HG03280 (cell line): ENCODE data around the gene CXCL8.

Source experiments
- ATAC-seq: cut with Tn5 transposase; IDR thresholded peaks from one replicate; pipeline ENCODE4 v1.9.1; 2021; ENCODE audit warnings: mild to moderate bottlenecking, moderate library complexity; ENCODE audit not compliant: unreplicated experiment

CXCL8 gene

GRCh38 chr4:73718375-73719373, 21.7 kb upstream of the CXCL8 start:
- ATAC-seq: peak; percentile 83

DNA sequence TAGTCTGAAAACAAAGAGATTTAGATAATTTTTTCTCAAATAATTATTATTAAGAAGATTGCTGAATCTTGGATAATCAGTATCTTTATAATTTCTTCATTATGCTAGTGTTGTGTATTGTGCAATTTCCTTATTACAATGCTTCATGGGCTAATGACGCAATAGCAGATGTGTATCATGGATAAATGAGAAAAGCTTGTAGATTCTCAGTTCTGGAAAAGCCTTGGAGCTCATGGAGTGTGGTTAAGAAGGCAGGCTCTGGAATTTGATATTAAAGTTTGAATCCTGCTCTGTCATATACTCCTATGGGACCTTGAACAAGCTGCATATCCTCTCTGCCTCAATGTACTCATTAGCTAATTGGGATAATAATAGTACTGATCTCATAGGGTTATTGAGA, 18.9 kb upstream of the CXCL8 start:
- ATAC-seq: no peak

DNA sequence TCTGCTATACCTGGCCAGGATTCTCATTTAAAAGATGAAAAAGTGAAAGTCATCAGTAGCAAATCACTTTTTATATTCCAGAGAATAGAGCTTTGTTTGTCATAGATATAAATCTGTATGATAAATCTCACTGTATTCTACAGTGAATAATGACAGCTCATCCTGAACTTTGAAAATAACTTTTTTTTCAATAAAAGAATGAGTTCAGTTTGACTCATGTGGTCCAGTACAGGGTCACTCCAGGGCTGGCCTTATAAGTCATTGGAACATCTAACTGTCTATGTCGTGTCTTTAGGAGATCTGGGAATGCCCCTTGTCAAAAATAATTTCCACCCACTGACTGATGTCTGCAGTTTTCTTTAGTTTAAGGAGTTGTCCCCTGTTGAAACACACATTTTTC, 18.5 kb upstream of the CXCL8 start:
- no peak for ATAC-seq

DNA sequence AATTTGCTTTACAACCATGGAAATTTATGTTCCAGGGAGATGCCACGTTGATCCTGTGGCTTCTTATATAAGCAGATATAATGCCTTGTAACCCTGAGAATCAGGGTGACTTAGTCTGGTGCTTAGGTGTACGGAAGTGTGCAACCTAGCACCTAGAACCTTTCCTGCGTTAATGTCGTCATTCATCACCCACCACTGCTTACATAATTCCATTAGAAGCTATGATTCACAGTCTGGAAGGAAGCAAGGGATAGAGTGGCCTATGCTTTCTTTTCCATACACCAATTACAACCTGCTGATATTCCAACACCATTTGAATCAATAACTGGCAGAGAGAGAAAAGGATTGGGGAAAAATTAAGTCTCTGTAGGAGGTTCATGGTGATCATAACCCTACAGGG, 17.3 kb upstream of the CXCL8 start:
- no peak for ATAC-seq

- ATAC-seq: no peak
Measured at GRCh38 chr4:73723928-73724327, 16.4 kb upstream of the CXCL8 start.

- no peak for ATAC-seq
Measured at GRCh38 chr4:73725510-73725909, 14.9 kb upstream of the CXCL8 start.

DNA sequence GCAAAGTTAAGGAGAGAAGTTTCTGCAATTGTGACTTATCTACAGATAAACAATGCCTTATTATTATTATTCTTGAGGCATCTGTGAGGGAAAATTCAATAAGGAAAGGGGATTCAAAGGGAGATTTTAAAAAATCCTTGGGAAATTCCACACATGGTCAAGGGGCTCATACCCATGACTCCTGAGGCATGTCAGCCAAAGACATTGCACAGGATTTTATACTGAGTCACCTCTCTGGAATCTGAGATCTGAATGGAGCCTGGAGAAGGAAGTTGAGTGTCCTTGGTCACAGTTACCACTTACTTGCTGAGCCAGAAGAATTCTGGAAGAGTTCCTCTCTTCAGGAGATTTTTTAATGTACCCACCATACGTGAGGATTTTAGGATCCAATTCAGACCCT, 14.4 kb upstream of the CXCL8 start:
- no peak for ATAC-seq

DNA sequence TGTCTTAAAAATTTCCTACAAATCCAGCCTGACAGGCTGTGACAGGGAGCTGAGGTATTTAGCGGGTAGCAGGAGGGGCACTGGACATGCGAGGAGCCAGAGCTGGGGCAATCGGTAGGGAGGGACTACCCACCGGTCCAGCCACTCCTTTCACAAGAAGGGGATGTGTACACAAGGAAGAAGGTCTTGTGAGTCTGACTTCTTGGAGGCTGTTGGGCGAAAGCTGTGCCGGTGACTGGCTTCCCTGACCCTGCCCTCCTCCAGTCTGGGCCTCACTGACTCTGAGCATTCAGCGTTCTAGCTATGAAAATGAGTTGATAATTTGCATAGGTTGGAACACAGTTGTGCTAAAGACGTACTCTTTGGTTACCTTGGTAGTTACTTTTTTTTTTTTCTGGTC, 12.7 kb upstream of the CXCL8 start:
- ATAC-seq: peak; percentile 78

DNA sequence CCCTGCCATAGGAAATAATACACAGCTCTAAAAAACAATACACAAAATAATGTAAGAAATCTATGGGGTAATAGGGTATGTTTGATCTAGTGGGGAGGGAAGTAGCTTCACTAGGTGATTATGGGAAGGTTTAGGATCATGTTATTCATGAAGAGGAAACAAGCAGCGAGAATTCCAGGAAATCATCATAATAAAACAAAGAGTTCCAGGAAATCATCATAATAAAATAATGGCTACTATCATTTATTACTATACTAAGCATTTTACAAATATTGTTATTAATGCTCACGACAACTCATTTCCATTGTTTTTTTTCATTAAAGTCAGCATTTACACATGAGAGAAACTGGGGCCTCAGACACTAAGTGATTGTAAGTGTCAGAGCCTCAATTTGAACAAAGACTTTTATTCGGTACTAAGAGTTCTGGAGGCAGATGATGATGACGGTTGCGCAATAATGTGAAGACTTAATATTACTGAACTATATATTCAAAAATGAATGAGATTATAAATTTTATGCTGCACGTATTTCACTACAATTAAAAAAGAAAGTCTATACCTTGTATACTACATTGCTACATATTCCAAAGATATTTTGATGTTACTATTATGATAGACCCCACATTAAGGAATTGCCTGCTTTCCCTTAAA, 12.2 kb upstream of the CXCL8 start:
- no peak for ATAC-seq

DNA sequence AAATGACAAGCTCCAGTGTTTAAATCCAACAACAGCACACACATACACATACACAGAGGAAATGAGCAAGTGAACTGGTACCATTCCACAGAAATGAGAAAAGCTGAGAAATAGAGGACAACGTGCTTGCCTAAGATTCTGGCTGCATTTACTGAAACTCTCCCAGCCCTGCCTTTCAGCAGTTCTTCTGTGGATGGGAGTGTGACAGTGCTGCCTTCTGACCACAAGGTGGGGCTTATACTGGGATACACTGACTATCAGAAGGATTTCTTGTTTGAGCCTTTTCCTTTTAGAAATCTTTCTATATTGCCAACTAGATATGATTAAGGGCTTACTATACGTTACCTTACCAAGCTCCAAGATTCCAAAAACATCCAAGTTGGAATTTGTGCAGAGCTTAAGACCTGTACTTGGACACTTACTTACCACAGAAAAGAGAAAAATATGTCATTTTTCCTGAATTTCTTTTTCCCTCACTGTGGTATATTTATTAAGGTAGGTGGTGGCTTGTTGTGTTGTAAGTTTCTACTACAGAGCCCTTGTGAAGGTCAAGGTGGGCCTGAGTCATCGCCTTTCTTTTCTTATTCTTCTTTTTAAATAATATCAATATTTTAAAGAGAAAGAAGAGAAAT, 10.7 kb upstream of the CXCL8 start:
- peak; percentile 53 for ATAC-seq

DNA sequence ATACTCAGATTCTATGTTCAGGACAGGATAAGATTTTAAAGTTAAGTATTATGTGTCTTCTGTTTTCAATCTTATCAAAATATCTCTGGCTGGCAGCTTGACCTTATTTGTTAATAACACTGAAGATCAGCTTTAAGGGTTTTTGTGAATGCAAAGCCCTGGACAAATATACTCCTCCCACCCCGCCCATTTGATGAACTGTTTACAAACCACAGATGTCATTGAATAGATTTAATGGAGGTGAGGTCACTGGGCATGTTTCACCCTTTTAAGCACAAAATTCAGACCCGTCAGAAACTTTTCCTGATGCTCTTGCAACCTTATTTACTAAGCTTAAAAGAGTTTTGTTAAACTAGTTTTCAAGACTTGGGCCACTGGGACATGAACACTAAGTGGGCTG, 10.1 kb upstream of the CXCL8 start:
- no peak for ATAC-seq

- no peak for ATAC-seq
Measured at GRCh38 chr4:73730867-73731266, 9.5 kb upstream of the CXCL8 start.

DNA sequence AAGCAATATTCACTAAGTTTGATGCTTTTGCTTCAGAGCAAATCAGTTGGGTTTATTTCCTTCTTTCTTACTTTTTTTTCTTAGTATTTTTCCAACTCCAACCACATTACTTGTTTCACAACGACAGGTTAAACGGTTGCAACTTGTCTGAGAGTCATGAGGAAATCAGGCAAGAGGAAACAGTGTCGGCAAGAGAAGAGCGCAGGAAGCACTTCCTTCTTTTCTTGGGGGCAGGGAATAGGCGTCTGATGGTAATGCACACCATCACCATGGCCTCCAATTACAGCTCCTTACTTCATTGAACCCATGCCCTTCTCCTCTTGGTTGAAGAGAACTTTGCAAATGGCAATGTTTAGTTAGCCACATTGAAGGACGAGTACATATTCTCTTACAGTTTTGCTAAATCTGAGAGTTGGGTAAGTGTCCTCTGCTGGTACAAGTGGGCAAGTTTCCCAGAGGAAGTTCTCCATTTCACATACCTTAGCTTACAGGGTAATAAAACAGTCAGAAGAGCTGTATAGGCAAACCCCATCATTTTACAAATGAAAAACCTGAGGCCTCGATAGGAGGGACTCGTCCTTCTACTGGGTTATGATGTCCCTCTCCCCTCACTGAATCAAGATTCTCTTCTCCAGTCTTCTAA, 8.3 kb upstream of the CXCL8 start:
- no peak for ATAC-seq

DNA sequence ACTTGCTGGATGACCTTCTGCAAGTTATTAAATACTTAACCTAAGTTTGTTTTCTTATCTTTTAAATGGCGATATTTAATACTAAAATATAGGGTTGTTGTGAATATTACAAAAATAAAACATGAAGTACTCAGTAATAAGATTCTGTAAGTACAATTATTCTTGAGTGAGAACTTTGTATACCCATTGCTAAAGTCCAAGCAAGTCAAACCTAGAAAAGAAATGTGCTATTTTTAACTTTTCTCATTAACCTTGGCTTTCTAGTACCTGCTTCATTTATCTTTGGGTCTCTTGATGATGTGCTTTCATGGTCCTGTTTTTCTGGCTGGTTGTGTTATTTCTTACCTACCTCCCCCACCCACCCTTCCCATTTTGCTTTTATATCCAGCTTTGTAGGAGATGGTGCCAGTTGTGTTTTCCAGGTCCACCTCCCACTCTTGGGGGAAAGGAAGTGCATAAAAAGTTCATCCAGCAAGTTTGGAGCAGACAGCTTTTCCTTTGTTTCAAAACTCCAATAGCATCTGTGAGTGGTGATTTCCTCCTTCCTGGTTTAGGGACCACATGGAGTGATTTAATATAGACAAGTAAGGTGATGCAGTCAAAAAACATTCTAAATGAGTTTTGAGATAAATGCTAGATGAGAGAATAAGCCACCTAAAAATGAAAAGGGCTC, 7.5 kb upstream of the CXCL8 start:
- ATAC-seq: no peak

DNA sequence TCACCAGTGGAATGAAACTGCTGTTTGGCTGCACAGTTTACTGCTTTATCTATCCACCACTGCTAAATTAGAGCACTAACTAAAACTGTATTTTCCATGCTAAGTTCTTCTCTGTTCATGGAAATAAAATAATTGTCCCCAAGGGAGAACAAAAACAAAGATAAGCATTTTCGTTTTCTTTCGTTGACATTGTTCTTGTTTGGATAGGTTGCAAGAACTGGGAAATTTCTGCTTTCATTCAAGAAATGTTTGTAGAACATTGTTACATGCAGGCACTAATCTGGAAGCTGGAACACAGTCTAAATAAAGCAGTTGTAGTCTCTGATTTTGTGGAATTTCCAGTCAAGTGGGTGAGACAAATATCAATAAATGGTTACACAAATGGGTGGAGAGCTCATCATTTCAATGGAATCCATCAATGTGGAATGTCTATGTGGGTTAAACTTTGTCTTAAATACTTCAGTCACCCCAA, 5.8 kb upstream of the CXCL8 start:
- no peak for ATAC-seq

GRCh38 chr4:73735231-73735630, 5.1 kb upstream of the CXCL8 start:
- peak; percentile 85 for ATAC-seq

- no peak for ATAC-seq
Measured at GRCh38 chr4:73741031-73741749, 821 bp downstream of the CXCL8 start.

GRCh38 chr4:73741750-73742489, 1.6 kb downstream of the CXCL8 start:
- no peak for ATAC-seq

- ATAC-seq: no peak
Measured at GRCh38 chr4:73742490-73743160, 2.3 kb downstream of the CXCL8 start.
